Left ventricle myocardium superior (tissue), 1 donor: Measurements from ENCODE around the gene PSMA7. TPM values are rescaled to one million over a fixed set of nuclear protein-coding genes. Genes with fewer than 3 reads are reported as not detected.

Source experiments
- ATAC-seq: fragments of 200-7000 bp; cut with Tn5 transposase; one replicate; pipeline ENCODE4 v1.9.1; 2020; ENCODE audit warnings: mild to moderate bottlenecking, moderate library complexity
- DNase-seq: peaks from one replicate; pipeline ENCODE4 v3.0.0-alpha.2; 2020
- intact Hi-C: fragments of 100-400 bp; cut with micrococcal nuclease; formaldehyde crosslinking; loops from one replicate; pipeline ENCODE4 v1.11.0; 2022
- total RNA-seq: library from RNA; stranded (reverse); fragmentation: NEBNext Ultra II Directional; extraction: Animal tissue kit (Norgen Biotek cat#: 25700); gene quantifications from one replicate; pipeline ENCODE4 v1.2.1, GENCODE V29; 2021
- donor health status: DM: no; HTN: yes; CAD: no; lungs with severe emphysema.

Gene PSMA7
- total RNA-seq, 1 donor from 2014 or later: 240 TPM

DNA sequence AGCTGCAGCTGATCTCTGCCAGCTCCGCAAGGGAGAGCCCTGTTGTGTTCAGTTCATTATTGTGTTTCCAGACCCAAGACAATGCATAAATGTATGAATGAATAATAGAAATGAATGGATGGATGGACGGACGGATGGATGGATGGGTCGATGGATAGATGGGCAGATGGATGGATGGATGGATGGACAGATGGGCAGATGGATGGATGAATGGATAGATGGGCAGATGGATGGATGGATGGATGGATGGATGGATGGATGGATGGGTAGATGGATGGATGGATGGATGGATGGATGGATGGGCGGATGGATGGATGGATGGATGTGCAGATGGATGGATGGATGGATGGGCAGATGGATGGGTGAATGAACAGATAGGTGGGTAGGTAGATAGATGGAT lies 37.6 kb downstream of the PSMA7 start:
- intact Hi-C loops: no loop called here
- ATAC-seq: no peak
- DNase-seq: no peak

DNA sequence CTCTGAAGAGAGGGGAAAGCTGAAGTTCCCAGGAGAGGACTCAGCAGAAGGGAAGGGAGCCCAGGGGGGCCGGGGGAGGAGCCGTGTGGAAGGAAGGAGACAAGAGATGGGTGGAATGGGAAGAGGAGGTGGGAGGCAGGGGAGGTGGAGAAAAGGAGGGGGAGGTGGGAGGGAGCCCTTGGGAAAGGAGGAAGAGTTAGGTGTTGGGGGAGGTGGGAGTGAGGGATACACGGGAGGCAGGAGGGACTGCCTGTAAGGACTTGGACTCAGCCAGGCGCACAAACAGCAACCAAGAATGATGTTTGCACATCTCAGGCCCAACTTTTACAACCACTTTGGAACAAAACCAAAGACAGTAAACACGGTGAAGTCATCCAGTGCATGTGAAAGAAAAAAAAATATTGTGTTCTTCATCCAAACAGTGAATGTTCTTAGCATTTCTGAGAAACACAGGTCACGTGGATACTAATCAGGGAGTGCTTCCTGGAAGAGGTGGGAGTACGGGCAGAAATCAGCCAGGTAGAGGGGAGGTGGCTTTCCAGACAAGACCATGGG lies 38.3 kb downstream of the PSMA7 start:
- intact Hi-C loops: no loop called here
- ATAC-seq (no peak), DNase-seq (no peak)

DNA sequence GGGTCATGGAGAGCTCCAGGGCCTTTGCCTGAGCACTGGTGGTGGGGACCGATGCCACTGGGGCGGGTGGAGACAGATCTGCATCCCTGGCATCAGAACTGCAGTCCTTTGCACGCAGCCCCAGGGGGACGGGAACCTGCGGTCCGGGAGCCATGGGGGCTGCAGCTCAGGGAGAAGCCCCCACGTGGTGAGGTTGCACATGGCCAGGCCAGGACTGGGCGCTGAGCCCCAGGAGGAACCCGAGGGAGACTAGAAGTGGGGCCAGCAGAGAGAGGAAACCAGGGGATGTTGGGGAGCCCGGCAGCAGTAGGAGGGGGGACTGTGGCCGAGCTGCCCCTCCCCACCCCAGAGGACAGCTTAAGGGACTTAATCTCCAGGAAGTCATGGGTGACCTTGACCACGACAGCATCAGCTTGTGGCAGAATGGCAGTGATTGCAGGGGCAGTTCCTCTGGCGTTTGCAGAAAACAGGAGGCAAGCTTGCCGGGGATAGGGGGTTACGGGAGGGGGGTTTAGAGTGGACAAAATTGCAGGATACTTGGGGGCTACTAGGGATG lies 38.9 kb downstream of the PSMA7 start:
- ATAC-seq (no peak), DNase-seq (no peak)
- intact Hi-C loops: no loop called here

GRCh38 chr20:62103508-62104233 lies 39.5 kb downstream of the PSMA7 start:
- intact Hi-C loops: no loop called here

DNA sequence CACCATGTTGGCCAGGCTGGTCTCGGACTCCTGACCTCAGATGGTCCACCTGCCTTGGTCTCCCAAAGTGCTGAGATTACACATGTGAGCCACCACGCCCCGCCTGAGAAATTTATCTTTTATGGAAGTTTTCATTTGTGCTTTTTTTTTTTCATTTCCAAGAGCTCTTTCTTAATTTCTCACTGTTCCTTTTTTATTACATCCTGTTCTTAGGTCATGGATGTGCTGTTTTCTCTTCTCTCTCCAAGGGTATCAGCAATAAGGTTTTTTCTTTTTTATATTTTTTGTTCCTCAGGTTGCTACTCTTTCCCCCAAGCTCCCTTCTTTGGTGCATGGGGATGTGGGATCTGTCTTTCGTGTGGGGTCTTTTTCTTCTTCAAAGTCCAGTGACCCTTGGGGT lies 42.1 kb downstream of the PSMA7 start:
- intact Hi-C loops: no loop called here
- no peak for ATAC-seq
- DNase-seq: no peak

More at GRCh38 chr20:62103508-62104233, 39.5 kb downstream of the PSMA7 start:
- DNase-seq: no peak
- ATAC-seq: no peak

DNA sequence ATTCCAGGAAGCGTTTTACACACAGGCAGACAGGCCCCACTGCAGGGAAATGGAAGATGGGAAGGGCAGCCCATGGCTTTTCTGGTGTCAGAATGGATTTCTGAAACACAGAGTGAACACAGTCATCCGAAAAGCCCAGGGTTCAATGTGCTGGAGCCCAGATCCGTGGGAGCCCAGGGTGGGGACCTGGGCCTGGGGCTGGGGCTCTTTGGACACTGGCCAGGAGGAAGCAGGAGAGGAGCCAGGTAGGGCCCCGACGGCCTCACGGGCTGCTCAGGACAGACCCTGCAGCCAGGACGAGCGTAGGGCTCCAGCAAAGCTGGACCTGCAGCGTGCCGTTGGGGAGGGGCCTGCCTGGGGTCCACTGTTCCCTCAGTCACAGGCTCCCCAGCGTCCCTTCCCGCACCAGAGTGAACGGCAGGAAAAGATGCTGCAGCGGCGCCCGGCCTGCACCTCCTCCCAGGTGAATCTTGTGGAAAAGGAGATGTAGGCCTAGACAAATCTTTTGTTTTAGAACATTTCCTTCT lies 45.2 kb downstream of the PSMA7 start:
- DNase-seq (no peak), ATAC-seq (no peak)
- intact Hi-C loops: no loop called here

DNA sequence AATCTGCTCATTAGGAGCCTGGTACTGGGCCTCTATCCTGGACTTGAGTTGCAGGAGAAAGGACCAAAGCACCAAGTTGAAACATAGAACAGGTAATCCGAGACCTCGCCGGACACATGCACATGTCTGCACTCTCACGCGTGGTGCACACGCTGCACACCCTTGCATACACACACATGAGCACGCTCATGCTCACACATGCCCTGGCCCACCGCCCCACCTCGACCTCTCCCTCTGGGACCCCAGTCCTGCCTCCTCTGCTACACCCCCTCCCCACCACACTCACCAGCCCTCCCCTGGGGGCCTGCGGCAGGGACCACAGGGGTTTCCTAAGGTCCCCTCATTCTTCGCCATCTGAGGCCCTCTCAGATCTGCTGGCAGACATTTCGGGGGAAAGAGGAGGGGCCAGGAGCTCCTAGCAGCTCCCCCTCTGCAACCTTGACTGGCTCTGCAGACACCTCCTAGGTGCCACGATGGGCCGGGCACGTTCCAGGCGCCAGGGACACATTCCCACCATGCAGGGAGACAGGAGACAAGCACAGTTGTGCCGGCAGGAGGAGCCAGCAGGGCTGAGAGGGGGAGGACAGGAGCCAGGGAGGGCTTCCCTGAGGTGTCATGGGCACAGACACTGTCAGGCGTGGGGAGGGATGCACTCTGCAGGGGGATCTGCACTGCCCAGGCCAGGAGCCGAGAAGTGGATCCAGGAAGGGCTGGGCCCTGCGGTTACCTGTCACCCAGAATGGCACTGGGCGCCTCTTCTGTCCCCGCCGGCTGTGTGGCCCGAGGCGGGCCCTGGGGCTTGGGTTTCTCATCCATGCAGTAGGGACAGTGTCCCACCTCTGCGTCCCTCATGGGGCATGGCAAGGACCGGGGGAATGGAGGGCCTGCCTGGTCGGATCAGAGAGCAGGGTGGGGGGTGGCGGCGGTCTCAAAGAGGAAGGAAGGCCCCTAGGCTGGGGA lies 46.5 kb downstream of the PSMA7 start:
- intact Hi-C loops: no loop called here
- ATAC-seq (no peak), DNase-seq (no peak)

- ATAC-seq: no peak
- no peak for DNase-seq
Measured at GRCh38 chr20:62089393-62089792, 53.8 kb downstream of the PSMA7 start.

GRCh38 chr20:62088258-62089127 lies 54.7 kb downstream of the PSMA7 start:
- intact Hi-C loops: no loop called here
- DNase-seq: no peak

More at GRCh38 chr20:62089393-62089792, 53.8 kb downstream of the PSMA7 start:
- intact Hi-C loops: no loop called here

DNA sequence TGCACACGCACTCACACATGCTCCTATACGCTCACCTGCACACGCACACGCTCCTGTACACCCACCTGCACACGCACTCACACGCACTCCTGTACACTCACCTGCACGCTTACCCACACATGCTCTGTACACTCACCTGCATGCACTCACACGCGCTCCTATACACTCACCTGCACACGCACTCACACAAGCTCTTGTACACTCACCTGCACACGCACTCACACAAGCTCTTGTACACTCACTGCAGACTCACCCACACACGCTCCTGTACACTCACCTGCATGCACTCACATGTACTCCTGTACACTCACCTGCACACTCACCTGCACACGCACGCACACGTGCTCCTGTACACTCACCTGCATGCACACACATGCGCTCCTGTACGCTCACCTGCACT lies 55.6 kb downstream of the PSMA7 start:
- ATAC-seq: no peak
- intact Hi-C loops: no loop called here
- DNase-seq: no peak

More at GRCh38 chr20:62088258-62089127, 54.7 kb downstream of the PSMA7 start:
- no peak for ATAC-seq

DNA sequence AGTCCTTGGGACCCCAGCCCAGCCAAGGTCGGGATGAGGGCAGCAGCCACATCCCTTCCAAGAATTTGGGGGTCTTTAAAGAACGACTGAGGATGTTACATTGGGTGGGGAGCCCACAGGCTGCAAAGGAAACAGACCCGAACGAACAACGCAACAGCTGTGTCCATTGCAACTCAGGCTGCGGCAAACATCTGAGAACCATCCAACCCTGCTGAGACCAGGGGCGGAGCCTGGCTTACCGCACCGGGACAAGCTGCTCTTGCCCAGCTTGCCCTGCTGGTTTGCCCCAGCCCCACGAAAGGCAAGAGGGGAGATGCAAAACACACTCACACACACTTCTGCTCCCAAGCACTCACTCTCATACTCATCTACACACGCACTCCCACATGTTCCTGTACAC lies 56.0 kb downstream of the PSMA7 start:
- no peak for DNase-seq
- ATAC-seq: no peak
- intact Hi-C loops: no loop called here

Other genes starting within 250 kb of the PSMA7 start
- 11.2 TPM for gene TAF4, start 77.5 kb downstream of the PSMA7 start, total RNA-seq
- 58.4 TPM for gene LSM14B, start 20.9 kb downstream of the PSMA7 start, total RNA-seq
- gene SS18L1, start 375 bp upstream of the PSMA7 start, total RNA-seq: 10.7 TPM
- gene MTG2, start 39.6 kb upstream of the PSMA7 start, total RNA-seq: 27.3 TPM
- gene HRH3, start 76.9 kb upstream of the PSMA7 start, total RNA-seq: not detected
- gene OSBPL2, start 95.1 kb upstream of the PSMA7 start, total RNA-seq: 60.0 TPM
- 75.5 TPM for gene ADRM1, start 159.6 kb upstream of the PSMA7 start, total RNA-seq
- gene LAMA5, start 223.9 kb upstream of the PSMA7 start, total RNA-seq: 110 TPM
- gene RPS21, start 243.7 kb upstream of the PSMA7 start, total RNA-seq: 693 TPM